HFFc6 (cell line): ENCODE measurements around the gene UTP14C. TPM values are rescaled to one million over a fixed set of nuclear protein-coding genes. Genes with fewer than 3 reads are reported as not detected.

Experiments
- DNase-seq: peaks from one replicate; pipeline ENCODE4 v3.0.0-alpha.2; 2018
- H3K27ac Mint-ChIP-seq: 2 replicates; pipeline ENCODE4 v1.8.0; 2020; ENCODE audit warnings: mild to moderate bottlenecking, mixed read lengths
- H3K27me3 Mint-ChIP-seq: 2 replicates; pipeline ENCODE4 v1.8.0; 2021; ENCODE audit warnings: mild to moderate bottlenecking, moderate library complexity, mixed read lengths; ENCODE audit not compliant: insufficient read depth
- H3K36me3 Mint-ChIP-seq: 2 replicates; pipeline ENCODE4 v1.8.0; 2021; ENCODE audit warnings: low read depth, mixed read lengths
- H3K4me1 Mint-ChIP-seq: 2 replicates; pipeline ENCODE4 v1.8.0; 2020; ENCODE audit warnings: low read depth, mixed read lengths
- H3K4me3 Mint-ChIP-seq: 2 replicates; pipeline ENCODE4 v1.8.0; 2020; ENCODE audit warnings: mild to moderate bottlenecking, moderate library complexity, mixed read lengths
- H3K9me3 Mint-ChIP-seq: 2 replicates; pipeline ENCODE4 v1.8.0; 2020; ENCODE audit warnings: mild to moderate bottlenecking, mixed read lengths
- total RNA-seq, 6 experiments: library from RNA; stranded (reverse); fragmentation: NEBNext Ultra II Directional; extraction: Animal tissue kit (Norgen Biotek cat#: 25700); gene quantifications; 2 replicates in 1 of 6; 3 replicates in 5 of 6; pipeline ENCODE4 v1.2.3, GENCODE V29; 2021
- TF ChIP-seq, protein P1 (sequence below): fragments of 200-600 bp; sonication (generic); IDR thresholded peaks from 2 replicates; pipeline ENCODE4 v1.5.0; 2021; ENCODE audit warnings: antibody characterized with exemption, mild to moderate bottlenecking

Gene UTP14C
- total RNA-seq, 6 experiments from 2014 or later = 14.9 to 20.3 (median 17.5) TPM

- Mint-ChIP-seq H3K27me3 (peaks cover 21% of the 10 kb centered on the region), H3K4me1 (peaks cover 9% of the 10 kb centered on the region), H3K9me3 (no peaks in the 10 kb centered on the region), H3K36me3 (peaks cover 11% of the 10 kb centered on the region), H3K27ac (peak within 1 kb of the TSS; percentile 97), H3K4me3 (peak within 1 kb of the TSS; percentile 100)
- TF ChIP-seq, protein P1, sequence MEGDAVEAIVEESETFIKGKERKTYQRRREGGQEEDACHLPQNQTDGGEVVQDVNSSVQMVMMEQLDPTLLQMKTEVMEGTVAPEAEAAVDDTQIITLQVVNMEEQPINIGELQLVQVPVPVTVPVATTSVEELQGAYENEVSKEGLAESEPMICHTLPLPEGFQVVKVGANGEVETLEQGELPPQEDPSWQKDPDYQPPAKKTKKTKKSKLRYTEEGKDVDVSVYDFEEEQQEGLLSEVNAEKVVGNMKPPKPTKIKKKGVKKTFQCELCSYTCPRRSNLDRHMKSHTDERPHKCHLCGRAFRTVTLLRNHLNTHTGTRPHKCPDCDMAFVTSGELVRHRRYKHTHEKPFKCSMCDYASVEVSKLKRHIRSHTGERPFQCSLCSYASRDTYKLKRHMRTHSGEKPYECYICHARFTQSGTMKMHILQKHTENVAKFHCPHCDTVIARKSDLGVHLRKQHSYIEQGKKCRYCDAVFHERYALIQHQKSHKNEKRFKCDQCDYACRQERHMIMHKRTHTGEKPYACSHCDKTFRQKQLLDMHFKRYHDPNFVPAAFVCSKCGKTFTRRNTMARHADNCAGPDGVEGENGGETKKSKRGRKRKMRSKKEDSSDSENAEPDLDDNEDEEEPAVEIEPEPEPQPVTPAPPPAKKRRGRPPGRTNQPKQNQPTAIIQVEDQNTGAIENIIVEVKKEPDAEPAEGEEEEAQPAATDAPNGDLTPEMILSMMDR = no peak
- peak; percentile 99 for DNase-seq
These were observed 12.6 kb upstream of the UTP14C start, which contains the start of gene ALG11 for GRCh38 chr13:52011632-52012511. ALG11 (plus strand) TSS chr13:52012398; CDS start chr13:52012419, 21 bp downstream.

DNA sequence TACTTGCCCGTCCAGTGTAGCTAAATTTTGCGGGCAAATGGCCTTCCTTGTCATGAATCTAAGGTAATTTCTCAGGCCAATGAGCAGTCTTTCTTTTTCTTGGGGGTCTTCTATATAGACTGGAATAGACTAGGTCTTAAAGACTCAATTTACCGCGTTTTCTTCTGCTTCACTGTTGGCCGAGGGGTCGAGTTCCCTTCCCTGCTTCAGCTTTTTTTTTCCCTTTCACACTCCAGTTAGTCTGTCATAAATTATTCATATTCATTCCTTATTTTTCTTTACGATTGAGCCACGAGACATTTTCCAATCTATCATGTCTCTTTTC, 12.0 kb upstream of the UTP14C start:
- no peaks in the 10 kb centered on the region for H3K9me3 Mint-ChIP-seq
- peak overlapping the region; percentile 100 for H3K4me3 Mint-ChIP-seq
- H3K27ac Mint-ChIP-seq = peak overlapping the region; percentile 97
- H3K36me3 Mint-ChIP-seq = peaks cover 11% of the 10 kb centered on the region
- DNase-seq = no peak
- TF ChIP-seq, protein P1 = no peak
- peaks cover 18% of the 10 kb centered on the region for H3K27me3 Mint-ChIP-seq
- H3K4me1 Mint-ChIP-seq = peaks cover 9% of the 10 kb centered on the region

GRCh38 chr13:52016296-52016695, 8.2 kb upstream of the UTP14C start:
- H3K27me3 Mint-ChIP-seq = no peaks in the 10 kb centered on the region; the same call in 1 of the 2 replicates
- H3K4me3 Mint-ChIP-seq = no peak overlapping the region
- TF ChIP-seq, protein P1 = no peak
- peaks cover 21% of the 10 kb centered on the region for H3K36me3 Mint-ChIP-seq
- DNase-seq = no peak
- H3K27ac Mint-ChIP-seq = no peak overlapping the region
- peaks cover 2% of the 10 kb centered on the region for H3K4me1 Mint-ChIP-seq
- no peaks in the 10 kb centered on the region for H3K9me3 Mint-ChIP-seq

DNA sequence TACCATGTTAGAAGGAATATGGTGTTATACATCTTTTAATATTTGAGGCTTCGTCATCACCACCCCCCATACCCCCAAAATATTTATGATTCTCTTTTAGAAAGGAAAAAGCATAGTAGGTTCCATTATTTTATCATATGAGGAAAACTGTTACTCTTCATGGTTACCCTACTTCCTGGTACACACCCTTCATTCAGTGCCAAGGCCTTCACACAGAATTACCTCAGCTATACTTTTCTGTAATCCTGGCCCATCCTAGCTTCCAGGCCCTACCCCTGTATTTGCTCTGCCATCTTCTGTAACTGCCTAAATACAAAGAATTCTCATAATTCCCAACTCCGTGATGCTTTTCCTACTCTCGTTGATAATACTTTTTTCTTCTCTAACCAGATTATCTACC, 4.3 kb upstream of the UTP14C start:
- Mint-ChIP-seq H3K4me1 (no peaks in the 10 kb centered on the region), H3K9me3 (no peaks in the 10 kb centered on the region), H3K27ac (no peak overlapping the region), H3K4me3 (no peak overlapping the region), H3K27me3 (no peaks in the 10 kb centered on the region; the same call in 1 of the 2 replicates), H3K36me3 (peaks cover 31% of the 10 kb centered on the region)
- DNase-seq = no peak
- TF ChIP-seq, protein P1 = no peak

- no peak overlapping the region for H3K27ac Mint-ChIP-seq
- no peaks in the 10 kb centered on the region for H3K4me1 Mint-ChIP-seq
- H3K9me3 Mint-ChIP-seq = no peaks in the 10 kb centered on the region
- no peak overlapping the region for H3K4me3 Mint-ChIP-seq
- TF ChIP-seq, protein P1 = no peak
- no peak for DNase-seq
- no peaks in the 10 kb centered on the region for H3K27me3 Mint-ChIP-seq
- H3K36me3 Mint-ChIP-seq = peaks cover 40% of the 10 kb centered on the region
These were observed 2.1 kb upstream of the UTP14C start for GRCh38 chr13:52022356-52022755.
